ENCODE results near the gene MED27. TPM values are rescaled to one million over a fixed set of nuclear protein-coding genes. Genes with fewer than 3 reads are reported as not detected.

MED27 gene
- total and polyA plus RNA-seq, 2 of the 13 experiments (the other 11 are each of a cell fraction or from before 2014, with no cell fraction given) = 16.9 to 19.0 TPM

DNA sequence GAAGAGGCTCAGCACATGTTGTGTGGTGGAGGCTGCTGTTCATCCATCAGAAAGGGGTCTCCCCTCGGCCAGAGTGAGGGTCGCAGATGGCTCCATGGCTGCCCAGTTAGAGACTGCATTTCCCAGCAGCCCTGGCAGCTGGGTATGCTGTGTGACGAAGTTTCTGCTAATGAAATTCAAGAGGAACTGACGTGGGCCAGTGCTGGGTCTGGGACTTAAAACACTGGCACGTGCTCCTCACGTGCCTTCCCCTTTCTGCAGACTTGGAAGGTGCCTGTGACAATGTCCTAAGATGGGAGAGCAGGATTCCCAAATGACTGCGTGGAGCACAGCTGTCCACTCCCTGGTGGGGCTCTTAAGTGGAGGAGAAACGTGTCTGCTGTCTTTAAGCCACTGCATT, 225.3 kb downstream of the MED27 start:
- peaks cover 0 to 7% of the 10 kb centered on the region in 2 experiments; a peak in 1 of 5 replicates for H3K27me3 ChIP-seq (ENCODE audit: control insufficient read depth in 1 of 2, insufficient read depth in 2 of 2, low read length in 2 of 2)
- 0 out of 5 replicates have a peak, but pooled peaks cover 0 to 1% of the 10 kb centered on the region in 2 experiments for H3K36me3 ChIP-seq (replicated peaks in 1 of 2; ENCODE audit: control insufficient read depth in 1 of 2, insufficient read depth in 2 of 2, low read length in 2 of 2)
- BruUV-seq (replicated peaks) = no TSS peak
- no peak for DNase-seq (ENCODE audit: low spot score)
- no peaks in the 10 kb centered on the region for H3K79me2 ChIP-seq (ENCODE audit: insufficient read depth, low read length)
- ChIA-PET CTCF (ENCODE audit: low intra/inter-chr PET ratio, low total read pairs) (no interaction called here), POLR2A (no interaction called here)
- no peaks in the 10 kb centered on the region for H3K4me1 ChIP-seq (ENCODE audit: insufficient read depth, low read length)
- TF ChIP-seq, protein P1, sequence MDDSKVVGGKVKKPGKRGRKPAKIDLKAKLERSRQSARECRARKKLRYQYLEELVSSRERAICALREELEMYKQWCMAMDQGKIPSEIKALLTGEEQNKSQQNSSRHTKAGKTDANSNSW (CRISPR knock-in tag; IDR thresholded peaks at IDR 0.05; ENCODE audit: borderline replicate concordance) = no peak
- TF ChIP-seq, protein P2, sequence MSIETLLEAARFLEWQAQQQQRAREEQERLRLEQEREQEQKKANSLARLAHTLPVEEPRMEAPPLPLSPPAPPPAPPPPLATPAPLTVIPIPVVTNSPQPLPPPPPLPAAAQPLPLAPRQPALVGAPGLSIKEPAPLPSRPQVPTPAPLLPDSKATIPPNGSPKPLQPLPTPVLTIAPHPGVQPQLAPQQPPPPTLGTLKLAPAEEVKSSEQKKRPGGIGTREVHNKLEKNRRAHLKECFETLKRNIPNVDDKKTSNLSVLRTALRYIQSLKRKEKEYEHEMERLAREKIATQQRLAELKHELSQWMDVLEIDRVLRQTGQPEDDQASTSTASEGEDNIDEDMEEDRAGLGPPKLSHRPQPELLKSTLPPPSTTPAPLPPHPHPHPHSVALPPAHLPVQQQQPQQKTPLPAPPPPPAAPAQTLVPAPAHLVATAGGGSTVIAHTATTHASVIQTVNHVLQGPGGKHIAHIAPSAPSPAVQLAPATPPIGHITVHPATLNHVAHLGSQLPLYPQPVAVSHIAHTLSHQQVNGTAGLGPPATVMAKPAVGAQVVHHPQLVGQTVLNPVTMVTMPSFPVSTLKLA (IDR thresholded peaks at IDR 0.05) = peak; percentile 46
- TF ChIP-seq, protein P3, sequence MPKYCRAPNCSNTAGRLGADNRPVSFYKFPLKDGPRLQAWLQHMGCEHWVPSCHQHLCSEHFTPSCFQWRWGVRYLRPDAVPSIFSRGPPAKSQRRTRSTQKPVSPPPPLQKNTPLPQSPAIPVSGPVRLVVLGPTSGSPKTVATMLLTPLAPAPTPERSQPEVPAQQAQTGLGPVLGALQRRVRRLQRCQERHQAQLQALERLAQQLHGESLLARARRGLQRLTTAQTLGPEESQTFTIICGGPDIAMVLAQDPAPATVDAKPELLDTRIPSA (CRISPR knock-in tag; IDR thresholded peaks at IDR 0.05; ENCODE audit: borderline replicate concordance) = no peak
- TF ChIP-seq ZNF83 (CRISPR knock-in tag; IDR thresholded peaks at IDR 0.05; ENCODE audit: borderline replicate concordance) = no peak
- no peak overlapping the region for H3K4me2 ChIP-seq (ENCODE audit: low read depth, low read length)
- in situ Hi-C loops (cut with HindIII; ENCODE audit: extremely low pct_ligation_motif_present, low pct_unique_long_range_greater_than_20kb) (no loop called here), intact Hi-C loops (cut with micrococcal nuclease; ENCODE audit: unreplicated experiment) (no loop called here)
- no peak overlapping the region for H3K9ac ChIP-seq (ENCODE audit: insufficient read depth, low read depth, low read length)
- H3K4me3 ChIP-seq (replicated peaks in 1 of 3; ENCODE audit: insufficient read depth in 1 of 3, low read depth in 2 of 3, low read length in 3 of 3) = no peak overlapping the region
- no peak overlapping the region for H3K27ac ChIP-seq (ENCODE audit: extremely low read length, insufficient read depth, low read length)
- WGBS (ENCODE audit: low lambda C conversion rate) = 36% methylated on average over 6 of the region's 8 CpGs
- H2AFZ ChIP-seq (ENCODE audit: low read length) = no peak overlapping the region
- no peaks in the 10 kb centered on the region for H3K9me3 ChIP-seq (ENCODE audit: low read length)
- FAIRE-seq = no peak
- no peak for ATAC-seq
- H4K20me1 ChIP-seq (ENCODE audit: insufficient read depth, low read length) = no peaks in the 10 kb centered on the region

DNA sequence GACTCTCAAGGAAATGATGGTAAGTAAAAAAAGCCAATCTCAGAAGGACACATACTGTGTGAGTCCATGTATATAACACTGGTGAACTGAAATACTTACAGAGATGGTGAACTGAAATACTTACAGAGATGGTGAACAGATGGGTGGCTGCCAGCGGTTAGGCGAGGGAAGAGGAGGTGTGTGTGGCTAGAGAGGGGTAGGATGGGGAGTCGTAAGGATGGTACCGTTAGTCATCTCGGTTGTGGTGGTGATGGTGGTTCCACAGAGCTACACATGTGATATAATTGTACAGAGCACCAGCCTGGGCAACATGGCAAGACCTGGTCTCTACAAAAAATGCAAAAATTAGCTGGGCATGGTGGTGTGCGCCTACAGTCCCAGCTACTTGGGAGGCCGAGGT, 226.2 kb downstream of the MED27 start:
- Histone ChIP-seq H3K4me2 (ENCODE audit: low read depth, low read length) (no peak overlapping the region), H3K9me3 (ENCODE audit: low read length) (no peaks in the 10 kb centered on the region), H3K9ac (ENCODE audit: insufficient read depth, low read depth, low read length) (no peak overlapping the region), H3K79me2 (ENCODE audit: insufficient read depth, low read length) (no peaks in the 10 kb centered on the region), H3K27ac (ENCODE audit: extremely low read length, insufficient read depth, low read length) (no peak overlapping the region), H3K36me3 (replicated peaks in 1 of 2; ENCODE audit: control insufficient read depth in 1 of 2, insufficient read depth in 2 of 2, low read length in 2 of 2) (no peaks in the 10 kb centered on the region), H2AFZ (ENCODE audit: low read length) (no peak overlapping the region), H4K20me1 (ENCODE audit: insufficient read depth, low read length) (no peaks in the 10 kb centered on the region), H3K4me1 (ENCODE audit: insufficient read depth, low read length) (no peaks in the 10 kb centered on the region), H3K27me3 (ENCODE audit: control insufficient read depth in 1 of 2, insufficient read depth in 2 of 2, low read length in 2 of 2) (peaks cover 0 to 9% of the 10 kb centered on the region in 2 experiments; a peak in 2 of 5 replicates), H3K4me3 (replicated peaks in 1 of 3; ENCODE audit: insufficient read depth in 1 of 3, low read depth in 2 of 3, low read length in 3 of 3) (no peak overlapping the region)
- FAIRE-seq (no peak), DNase-seq (ENCODE audit: low spot score) (no peak), ATAC-seq (no peak)
- POLR2A ChIA-PET = no interaction called here
- CTCF ChIA-PET (ENCODE audit: low intra/inter-chr PET ratio, low total read pairs) = no interaction called here
- intact Hi-C loops (cut with micrococcal nuclease; ENCODE audit: unreplicated experiment) (no loop called here), in situ Hi-C loops (cut with HindIII; ENCODE audit: extremely low pct_ligation_motif_present, low pct_unique_long_range_greater_than_20kb) (no loop called here)
- WGBS (ENCODE audit: low lambda C conversion rate) = 55% methylated on average over 7 of the region's 7 CpGs
- no TSS peak for BruUV-seq (replicated peaks)
- TF ChIP-seq NFKB2 (CRISPR knock-in tag; IDR thresholded peaks at IDR 0.05; ENCODE audit: borderline replicate concordance) (no peak), NFIC (IDR thresholded peaks at IDR 0.05; ENCODE audit: low read length) (no peak), CEBPB (IDR thresholded peaks at IDR 0.05; ENCODE audit: borderline replicate concordance, low read depth, low read length) (no peak), GTF3A (CRISPR knock-in tag; conservative IDR thresholded peaks at IDR 0.05) (no peak), ZNF841 (CRISPR knock-in tag; IDR thresholded peaks at IDR 0.05; ENCODE audit: borderline replicate concordance) (no peak), JUNB (CRISPR knock-in tag; IDR thresholded peaks at IDR 0.05; ENCODE audit: borderline replicate concordance) (no peak), ZKSCAN5 (CRISPR knock-in tag; IDR thresholded peaks at IDR 0.05) (no peak), XRCC5 (optimal IDR thresholded peaks at IDR 0.05; ENCODE audit: low read length) (no peak), ZSCAN22 (CRISPR knock-in tag; IDR thresholded peaks at IDR 0.05) (no peak), TMF1 (CRISPR knock-in tag; IDR thresholded peaks at IDR 0.05; ENCODE audit: low read depth) (no peak), YEATS4 (CRISPR knock-in tag; IDR thresholded peaks at IDR 0.05; ENCODE audit: borderline replicate concordance) (no peak), HDAC6 (IDR thresholded peaks at IDR 0.05; ENCODE audit: low read depth, low read length) (no peak)
- TF ChIP-seq, protein P4, sequence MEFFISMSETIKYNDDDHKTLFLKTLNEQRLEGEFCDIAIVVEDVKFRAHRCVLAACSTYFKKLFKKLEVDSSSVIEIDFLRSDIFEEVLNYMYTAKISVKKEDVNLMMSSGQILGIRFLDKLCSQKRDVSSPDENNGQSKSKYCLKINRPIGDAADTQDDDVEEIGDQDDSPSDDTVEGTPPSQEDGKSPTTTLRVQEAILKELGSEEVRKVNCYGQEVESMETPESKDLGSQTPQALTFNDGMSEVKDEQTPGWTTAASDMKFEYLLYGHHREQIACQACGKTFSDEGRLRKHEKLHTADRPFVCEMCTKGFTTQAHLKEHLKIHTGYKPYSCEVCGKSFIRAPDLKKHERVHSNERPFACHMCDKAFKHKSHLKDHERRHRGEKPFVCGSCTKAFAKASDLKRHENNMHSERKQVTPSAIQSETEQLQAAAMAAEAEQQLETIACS (CRISPR knock-in tag; IDR thresholded peaks at IDR 0.05) = no peak
